GM19455 (cell line): Measurements from ENCODE around the gene EN2.

Experiments
- ATAC-seq: cut with Tn5 transposase; IDR thresholded peaks from one replicate; pipeline ENCODE4 v1.9.1; 2021; ENCODE audit not compliant: unreplicated experiment

EN2 gene

GRCh38 chr7:155463114-155463811, 5.3 kb downstream of the EN2 start:
- no peak for ATAC-seq

DNA sequence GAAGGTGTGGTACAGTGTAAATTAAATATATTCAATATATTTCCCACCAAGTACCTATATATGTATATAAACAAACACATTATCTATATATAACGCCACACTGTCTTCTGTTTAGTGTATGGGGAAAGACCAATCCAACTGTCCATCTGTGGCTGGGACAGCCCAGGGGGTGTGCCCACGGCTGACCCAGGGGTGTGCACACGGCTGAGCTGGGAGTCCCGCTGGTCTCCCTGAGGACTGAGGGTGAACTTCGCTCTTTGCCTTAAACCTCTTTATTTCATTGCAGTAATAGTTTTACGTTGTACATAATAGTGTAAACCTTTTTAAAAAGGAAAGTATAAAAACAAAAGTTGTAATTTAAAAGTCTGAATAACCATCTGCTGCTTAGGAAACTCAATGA, 6.3 kb downstream of the EN2 start:
- no peak for ATAC-seq

DNA sequence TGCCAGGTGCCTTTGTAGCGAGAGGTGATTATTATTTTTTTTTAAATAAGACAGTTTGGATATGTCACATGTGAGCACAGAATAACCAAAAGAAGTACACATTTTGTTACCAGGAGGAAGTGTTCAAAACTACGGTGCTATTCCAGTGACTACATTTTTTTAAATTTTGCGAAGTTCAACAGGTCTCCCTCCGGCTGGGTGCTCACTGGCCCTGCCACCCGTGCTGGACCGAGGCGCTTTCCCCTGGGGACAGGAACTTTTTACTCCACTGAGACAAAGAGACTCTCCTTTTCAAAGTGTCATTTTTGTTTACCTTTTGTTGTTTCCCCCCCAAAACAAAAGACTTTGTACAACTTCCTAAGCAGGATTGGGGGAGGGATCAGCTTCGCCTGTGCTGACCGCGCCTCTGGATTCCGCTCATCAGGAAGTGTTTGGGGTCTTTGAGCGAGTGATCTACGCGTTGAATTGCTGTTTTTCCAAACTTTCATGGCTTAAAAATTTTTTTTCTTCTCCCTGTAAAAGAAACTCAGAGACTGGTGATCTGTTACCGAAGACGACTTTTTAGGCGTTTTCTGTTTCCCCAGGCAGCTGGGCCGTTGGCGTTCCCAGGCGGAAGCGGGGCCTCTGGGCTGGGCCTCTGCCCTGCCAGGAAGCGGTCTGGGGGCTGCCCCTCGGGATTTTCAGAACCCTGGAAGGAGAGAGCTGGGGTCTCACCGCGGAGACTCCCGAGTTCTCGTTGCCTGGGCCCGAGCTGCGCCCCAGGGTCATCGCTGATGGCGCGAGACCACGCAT, 7.2 kb downstream of the EN2 start:
- no peak for ATAC-seq

DNA sequence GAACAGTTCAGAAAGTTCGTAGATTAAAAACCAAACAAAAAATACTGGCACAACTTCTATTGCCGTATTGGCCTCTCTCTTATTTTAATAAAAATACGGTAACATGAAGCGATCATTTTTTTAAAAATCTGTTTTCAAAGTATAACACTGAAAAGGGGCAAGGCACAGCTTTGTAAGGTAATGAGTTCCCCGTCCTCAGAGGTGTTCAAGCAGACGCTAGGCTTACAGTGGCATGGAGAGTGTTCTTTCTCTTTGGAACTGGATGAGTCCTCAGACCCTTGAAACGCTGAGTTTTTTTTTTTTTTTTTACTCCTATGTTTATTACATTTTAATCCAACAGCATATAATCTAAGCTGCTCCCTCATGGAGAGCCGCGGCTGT, 7.8 kb downstream of the EN2 start:
- no peak for ATAC-seq

DNA sequence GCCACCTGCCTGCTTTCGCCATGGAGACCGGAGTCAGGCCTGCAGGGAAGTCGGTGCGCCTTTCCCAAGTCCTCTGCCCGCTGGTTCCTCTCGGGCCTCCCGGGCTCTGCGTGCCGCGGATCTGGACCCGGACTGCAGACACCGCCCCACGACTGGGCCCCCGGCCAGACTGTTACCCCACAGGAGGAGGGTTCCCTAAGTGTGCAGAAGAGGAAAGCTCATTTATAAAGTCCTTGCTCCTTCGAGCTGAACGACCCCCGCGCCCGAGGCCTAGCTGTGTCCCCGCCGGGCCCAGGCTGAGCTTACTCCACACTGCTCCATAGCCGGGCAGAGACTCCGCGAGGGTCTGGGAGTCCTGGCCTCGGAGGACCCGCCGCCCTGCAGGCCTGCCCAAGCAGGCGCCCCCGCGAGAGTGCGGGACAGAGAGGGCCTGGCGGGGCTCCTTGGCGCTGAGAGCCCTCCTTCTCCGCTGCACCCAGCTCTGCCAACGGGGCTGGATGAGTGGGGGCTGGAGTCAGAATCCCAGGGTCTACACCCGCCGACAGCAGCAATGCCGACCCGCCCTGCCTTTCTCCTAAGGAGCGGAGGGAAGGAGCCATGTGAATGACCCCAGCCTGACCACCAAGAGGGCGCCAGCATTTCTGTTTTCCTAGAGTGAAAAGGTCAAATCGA, 8.3 kb downstream of the EN2 start:
- no peak for ATAC-seq

- no peak for ATAC-seq
Observed at GRCh38 chr7:155466814-155467733, 9.1 kb downstream of the EN2 start.

DNA sequence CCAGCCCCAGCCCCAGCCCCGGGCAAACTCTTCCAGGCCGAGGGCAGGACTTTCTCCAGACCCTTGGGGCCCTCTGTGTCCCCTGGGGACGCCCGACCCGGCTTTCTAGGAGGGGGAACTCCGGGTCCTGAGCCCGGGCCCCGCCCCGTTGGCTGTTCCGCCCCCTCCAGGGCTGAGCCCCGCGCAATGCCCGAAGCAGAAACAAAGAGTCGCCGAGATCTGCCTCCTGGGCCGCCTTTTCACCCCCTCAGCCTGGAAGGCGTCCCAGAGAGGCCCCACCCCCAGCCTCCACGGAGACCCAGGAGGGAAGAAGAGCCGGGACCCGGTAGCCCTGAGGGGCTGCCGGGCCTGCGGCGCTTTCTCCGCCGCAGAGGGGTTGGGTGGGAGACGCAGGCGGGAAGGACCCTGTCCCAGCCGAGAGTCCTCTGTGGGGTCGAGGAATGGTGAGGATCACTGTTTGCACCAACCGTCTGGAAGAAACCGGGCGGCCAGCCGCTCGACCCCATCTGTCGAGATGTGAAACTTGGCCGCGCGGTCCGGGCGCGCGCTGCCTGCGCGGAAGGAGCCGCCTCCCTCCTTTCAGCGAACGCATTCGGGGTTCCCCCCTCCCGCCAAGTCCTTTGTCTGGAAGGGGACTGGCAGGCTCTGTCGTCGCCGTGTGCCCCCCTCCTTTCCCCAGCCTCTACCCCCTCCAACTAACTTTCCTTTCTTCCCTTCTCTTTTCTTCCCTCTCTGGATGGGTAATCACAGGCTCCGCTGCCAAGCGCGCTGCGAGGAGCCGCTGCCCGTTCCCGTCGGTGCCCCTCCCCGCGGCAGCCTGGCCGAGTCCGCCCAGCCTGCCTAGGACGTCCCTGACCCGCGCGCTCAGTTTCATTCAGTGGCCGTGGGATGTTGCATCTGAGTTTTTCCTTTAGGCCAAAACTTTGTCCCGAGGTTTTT, 10.2 kb downstream of the EN2 start:
- no peak for ATAC-seq

DNA sequence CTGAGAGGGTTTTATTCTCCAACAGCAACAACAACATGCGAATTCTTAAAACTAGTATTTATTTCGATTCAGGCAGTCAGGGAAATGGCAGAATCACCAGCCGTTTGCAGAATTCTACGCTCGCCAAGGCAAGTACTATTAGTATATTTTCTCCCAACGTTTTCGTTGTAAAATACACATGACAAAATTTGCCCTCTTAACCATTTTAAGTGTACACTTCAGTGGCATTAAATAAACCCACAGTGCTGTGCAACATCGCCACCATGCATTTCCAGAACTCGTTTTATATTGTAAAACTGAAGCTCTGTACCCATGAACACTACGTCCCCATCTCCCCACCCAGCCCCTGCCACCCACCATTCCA, 10.8 kb downstream of the EN2 start:
- no peak for ATAC-seq

- no peak for ATAC-seq
Observed at GRCh38 chr7:155469311-155470185, 11.6 kb downstream of the EN2 start.

DNA sequence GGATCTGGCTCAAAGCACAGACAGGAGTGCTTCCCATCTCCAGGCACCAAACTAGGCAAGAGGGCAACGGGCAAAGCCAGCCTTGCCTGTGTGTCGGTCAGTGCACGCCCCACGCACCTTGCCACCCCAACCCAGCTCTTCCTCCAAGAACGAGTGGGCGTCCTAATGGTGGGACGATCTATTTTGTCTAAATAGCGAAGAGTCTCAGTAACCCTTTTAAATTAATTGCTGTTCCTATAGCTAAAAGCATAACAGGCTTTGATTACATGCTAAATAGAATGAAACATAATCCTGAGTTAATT, 12.2 kb downstream of the EN2 start:
- ATAC-seq = no peak

- no peak for ATAC-seq
Observed at GRCh38 chr7:155470686-155471638, 13.0 kb downstream of the EN2 start.

DNA sequence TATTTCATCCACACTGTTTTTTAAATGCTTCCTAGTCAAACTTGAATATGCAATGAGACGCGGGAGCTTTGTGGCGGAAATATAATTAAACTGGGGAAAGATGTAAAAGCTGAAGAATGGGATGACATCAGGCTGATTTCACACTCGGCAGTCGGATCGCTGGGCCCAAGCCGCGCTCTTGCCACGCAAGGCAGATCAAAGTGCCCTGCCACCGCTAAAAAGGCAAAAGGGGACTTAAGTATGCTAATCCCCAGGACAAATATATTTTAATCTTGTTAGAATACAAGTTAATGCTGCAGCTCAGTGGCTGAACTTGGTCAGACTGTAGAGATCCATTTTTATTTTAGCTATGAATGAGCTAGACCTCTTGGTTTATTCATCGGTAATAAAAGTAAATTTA, 13.8 kb downstream of the EN2 start:
- no peak for ATAC-seq

DNA sequence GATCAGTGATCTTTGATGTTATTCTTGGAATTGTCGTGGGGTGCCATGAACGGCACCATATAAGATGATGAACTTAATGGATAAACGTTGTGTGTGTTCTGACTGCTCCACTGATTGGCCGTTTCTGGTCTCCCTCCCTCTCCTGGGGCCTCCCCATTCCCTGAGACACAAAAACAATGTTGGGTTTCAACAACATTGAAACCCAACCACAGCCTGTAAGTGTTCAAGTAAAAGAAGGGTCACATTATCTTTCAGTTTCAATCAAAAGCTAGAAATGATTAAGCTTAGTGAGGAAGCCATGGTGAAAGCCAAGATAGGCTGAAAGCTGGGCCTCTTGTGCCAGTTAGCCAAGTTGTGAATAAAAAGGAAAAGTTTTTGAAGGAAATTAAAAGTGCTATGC, 19.5 kb downstream of the EN2 start:
- ATAC-seq = peak; percentile 79

- ATAC-seq = no peak
Observed at GRCh38 chr7:155481764-155482163, 23.8 kb downstream of the EN2 start.

DNA sequence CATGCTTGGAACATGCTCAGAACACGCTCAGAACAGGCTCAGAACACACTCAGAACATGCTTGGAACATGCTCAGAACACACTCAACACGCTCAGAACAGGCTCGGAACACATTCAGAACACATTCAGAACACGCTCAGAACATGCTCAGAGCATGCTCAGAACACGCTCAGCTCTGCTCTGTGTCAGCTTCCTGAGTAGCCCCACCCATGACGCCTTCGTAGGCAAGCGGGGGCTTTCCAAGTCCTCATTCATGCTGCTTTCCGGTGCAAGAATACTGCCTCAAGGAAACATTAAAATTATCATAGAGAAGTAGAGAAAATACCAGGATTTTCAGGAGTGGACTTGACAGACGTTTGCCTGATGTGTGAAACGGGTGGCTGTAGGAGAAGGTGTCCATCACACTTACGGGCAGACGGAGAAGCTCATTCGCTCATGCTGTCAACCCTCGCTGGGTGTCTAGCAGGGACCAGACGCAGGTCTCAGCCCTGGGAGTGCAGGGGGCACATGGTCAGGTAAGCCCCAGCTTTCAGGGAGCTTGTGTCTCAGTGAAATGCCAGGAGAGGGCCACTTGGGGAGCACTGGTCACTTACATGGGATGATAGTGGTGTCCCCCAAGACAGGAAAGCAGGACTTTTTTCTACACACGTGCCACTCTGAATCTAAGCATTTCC, 24.7 kb downstream of the EN2 start:
- no peak for ATAC-seq

- no peak for ATAC-seq
Observed at GRCh38 chr7:155483245-155483644, 25.3 kb downstream of the EN2 start.

GRCh38 chr7:155483868-155484325, 26.0 kb downstream of the EN2 start:
- no peak for ATAC-seq
